Measurements from ENCODE around the gene SGK2.
"Not testable (repeated sequence)": the region's sequence is repeated elsewhere in the genome, so short reads cannot be mapped to it uniquely, and the experiment has no call there.

SGK2 gene

DNA sequence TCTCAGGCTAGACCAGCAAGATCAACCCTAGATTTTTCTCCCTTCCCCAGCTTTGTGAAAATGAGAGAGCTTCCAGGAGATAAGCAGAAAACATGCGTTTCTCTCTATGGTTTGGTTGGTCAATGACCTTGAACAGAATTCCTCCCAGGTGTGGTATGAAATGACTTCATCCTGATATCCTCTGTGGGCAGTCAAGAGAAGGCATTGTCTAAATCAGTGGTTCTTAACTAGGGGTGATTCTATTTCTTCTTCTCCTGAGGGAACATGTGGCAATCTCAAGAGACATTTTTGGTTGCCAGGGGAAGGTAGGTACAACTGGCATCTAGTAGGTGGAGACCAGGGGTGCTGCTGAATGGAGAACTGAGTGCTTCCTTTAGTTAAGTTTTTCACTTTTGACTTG is 44.3 kb downstream of the SGK2 start:
- no peak for DNase-seq (ENCODE audit: low spot score)

DNA sequence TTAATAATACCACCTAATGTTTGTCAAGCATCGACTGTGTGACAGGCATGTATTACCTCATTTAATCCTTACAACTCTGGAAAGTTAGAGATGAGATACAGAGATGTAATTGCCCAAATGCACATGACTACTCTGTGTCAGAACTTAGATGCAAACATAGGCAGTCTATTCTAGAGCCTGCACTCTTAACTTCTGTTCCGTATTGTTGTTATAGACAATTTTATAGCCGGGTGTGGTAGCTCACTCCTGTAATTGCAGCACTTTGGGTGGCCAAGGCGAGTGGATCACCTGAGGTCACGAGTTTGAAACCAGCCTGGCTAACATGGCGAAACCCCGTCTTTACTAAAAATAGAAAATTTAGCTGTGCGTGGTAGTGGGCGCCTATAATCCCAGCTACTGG is 46.9 kb downstream of the SGK2 start:
- DNase-seq (ENCODE audit: low spot score): no peak

DNA sequence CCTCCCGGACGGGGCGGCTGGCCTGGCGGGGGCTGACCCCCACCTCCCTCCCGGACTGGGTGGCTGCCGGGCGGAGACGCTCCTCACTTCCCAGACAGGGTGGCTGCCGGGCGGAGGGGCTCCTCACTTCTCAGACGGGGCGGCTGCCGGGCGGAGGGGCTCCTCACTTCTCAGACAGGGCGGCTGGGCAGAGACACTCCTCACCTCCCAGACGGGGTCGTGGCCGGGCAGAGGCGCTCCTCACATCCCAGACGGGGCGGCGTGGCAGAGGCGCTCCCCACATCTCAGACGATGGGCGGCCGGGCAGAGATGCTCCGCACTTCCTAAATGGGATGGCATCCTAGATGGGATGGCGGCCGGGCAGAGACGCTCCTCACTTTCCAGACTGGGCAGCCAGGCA is 48.5 kb downstream of the SGK2 start:
- not testable (repeated sequence) for DNase-seq (ENCODE audit: low spot score)

DNA sequence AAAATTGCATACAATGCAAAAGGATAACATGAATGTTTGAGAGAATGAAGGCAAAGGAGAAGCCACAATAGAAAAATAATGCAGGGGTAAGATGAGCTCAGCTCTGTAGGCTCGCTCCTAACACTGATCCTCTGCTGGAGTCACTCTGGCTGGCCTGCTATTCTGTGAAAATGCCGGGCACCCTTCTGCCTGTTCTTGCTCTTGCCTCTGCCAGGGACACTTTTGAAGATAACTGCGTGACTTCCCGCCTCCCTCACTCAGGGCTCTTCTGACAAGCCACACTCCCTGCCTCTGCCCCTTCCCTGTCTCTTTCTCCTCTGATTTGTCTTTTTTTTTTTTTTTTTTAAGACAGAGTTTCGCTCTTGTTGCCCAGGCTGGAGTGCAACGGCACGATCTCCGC is 72.8 kb downstream of the SGK2 start:
- no peak for DNase-seq (ENCODE audit: low spot score)

Data from hepatic stellate cell (primary cell).